Mesothelial cell of epicardium (in vitro differentiated cells): ENCODE measurements around the gene C6orf132. TPM values are rescaled to one million over a fixed set of nuclear protein-coding genes. Genes with fewer than 3 reads are reported as not detected.
A peak's percentile ranks its signal among the peaks of the same experiment; 100 is the strongest.

ENCODE experiments used
- DNase-seq, 2 experiments: peaks; one replicate each; pipeline ENCODE4 v3.0.0; 2021; ENCODE audit warnings: low spot score in 2 of 2; ENCODE audit not compliant: unreplicated experiment in 2 of 2
- H3K27ac Mint-ChIP-seq: 2 replicates; pipeline ENCODE4 v1.8.0; 2021; ENCODE audit warnings: mixed read lengths
- H3K27me3 Mint-ChIP-seq: 2 replicates; pipeline ENCODE4 v1.8.0; 2021; ENCODE audit warnings: low read depth, mixed read lengths
- H3K36me3 Mint-ChIP-seq: 2 replicates; pipeline ENCODE4 v1.8.0; 2021; ENCODE audit warnings: mixed read lengths
- H3K4me1 Mint-ChIP-seq: 2 replicates; pipeline ENCODE4 v1.8.0; 2021; ENCODE audit warnings: mixed read lengths
- H3K4me3 Mint-ChIP-seq: 2 replicates; pipeline ENCODE4 v1.8.0; 2021; ENCODE audit warnings: mild to moderate bottlenecking, moderate library complexity, mixed read lengths
- H3K9me3 Mint-ChIP-seq: 2 replicates; pipeline ENCODE4 v1.8.0; 2021; ENCODE audit warnings: mixed read lengths
- total RNA-seq: library from RNA; stranded (reverse); gene quantifications from 3 replicates; pipeline ENCODE4 v1.2.1, GENCODE V29; 2021
- TF ChIP-seq, protein P1 (sequence below): fragments of 200-600 bp; sonication (generic); IDR thresholded peaks from one replicate; pipeline ENCODE4 v1.5.0; 2021; ENCODE audit warnings: antibody characterized with exemption; ENCODE audit not compliant: unreplicated experiment

C6orf132 gene
- total RNA-seq, 1 donor from 2014 or later: 22.4 TPM

DNA sequence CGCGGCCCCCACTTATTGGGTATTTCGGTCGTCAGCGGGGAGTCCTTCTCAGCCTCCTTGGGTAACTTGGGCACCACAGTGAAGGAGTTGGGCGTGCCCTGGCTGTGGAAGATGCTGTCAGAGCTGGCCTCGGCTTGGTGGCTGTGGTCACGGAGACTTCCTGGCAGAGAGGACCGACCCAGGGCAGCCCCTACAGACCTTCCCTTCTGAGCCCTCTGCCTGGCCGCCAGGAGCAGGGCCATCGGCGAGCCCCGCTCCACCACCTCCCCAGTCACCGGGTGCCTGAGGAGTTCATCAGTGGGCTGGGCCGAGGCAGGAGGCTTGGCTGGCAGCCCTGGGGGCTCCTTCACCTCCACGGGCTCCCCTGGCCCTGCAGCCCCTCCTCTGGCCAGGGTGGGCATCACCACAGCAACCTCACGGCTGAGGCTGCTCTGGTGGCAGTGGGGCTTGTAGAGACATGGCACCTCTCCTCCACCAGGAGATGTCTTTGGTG lies 37.2 kb downstream of the C6orf132 start:
- Mint-ChIP-seq H3K27ac (no peak overlapping the region), H3K27me3 (no peaks in the 10 kb centered on the region), H3K9me3 (no peaks in the 10 kb centered on the region), H3K36me3 (peaks cover 26% of the 10 kb centered on the region), H3K4me1 (peaks cover 23% of the 10 kb centered on the region), H3K4me3 (peak overlapping the region; percentile 30)
- DNase-seq: no peak
- TF ChIP-seq, protein P1, sequence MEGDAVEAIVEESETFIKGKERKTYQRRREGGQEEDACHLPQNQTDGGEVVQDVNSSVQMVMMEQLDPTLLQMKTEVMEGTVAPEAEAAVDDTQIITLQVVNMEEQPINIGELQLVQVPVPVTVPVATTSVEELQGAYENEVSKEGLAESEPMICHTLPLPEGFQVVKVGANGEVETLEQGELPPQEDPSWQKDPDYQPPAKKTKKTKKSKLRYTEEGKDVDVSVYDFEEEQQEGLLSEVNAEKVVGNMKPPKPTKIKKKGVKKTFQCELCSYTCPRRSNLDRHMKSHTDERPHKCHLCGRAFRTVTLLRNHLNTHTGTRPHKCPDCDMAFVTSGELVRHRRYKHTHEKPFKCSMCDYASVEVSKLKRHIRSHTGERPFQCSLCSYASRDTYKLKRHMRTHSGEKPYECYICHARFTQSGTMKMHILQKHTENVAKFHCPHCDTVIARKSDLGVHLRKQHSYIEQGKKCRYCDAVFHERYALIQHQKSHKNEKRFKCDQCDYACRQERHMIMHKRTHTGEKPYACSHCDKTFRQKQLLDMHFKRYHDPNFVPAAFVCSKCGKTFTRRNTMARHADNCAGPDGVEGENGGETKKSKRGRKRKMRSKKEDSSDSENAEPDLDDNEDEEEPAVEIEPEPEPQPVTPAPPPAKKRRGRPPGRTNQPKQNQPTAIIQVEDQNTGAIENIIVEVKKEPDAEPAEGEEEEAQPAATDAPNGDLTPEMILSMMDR: no peak

- no peaks in the 10 kb centered on the region for H3K9me3 Mint-ChIP-seq
- peaks cover 28% of the 10 kb centered on the region for H3K4me1 Mint-ChIP-seq
- no peaks in the 10 kb centered on the region for H3K27me3 Mint-ChIP-seq
- H3K4me3 Mint-ChIP-seq: peak overlapping the region; percentile 30
- H3K27ac Mint-ChIP-seq: no peak overlapping the region
- H3K36me3 Mint-ChIP-seq: peaks cover 24% of the 10 kb centered on the region
- TF ChIP-seq, protein P1: no peak
- DNase-seq: no peak
Measured at GRCh38 chr6:42104804-42105125, 37.7 kb downstream of the C6orf132 start.

DNA sequence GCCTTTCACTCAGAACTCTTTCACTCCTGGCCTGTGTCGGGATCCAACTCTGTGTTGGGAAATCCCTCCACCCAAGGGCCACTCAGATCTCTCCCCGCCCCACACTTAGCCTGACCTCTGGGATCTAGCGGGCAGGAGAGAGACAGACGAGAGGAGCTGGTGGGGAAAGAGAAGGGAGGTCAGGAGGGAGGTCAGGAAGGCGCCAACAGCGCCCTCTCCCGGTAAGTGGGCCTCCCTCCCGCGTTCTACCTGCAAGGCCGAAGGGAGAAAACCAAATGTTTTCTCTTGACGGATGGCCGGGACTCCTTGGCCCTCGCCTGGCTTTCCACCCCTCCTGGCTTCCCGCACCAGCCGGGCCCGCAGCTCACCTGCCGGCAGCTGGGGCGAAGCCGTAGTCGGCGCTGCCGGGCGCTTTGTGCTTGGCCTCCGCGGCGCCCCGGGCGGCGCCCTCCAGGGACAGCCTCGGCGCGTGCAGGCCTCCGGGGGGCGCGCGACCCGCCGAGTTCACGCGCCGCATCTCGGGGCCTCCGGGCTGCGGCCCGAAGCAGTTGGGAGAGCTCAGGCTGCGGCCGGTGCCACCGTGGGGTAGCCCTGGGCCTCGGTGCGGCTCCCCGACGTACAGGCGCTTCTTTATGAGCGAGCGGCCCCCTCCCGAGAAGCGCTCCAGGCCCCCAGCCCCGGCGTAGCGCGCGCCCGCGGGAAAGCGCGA lies 38.2 kb downstream of the C6orf132 start:
- H3K27me3 Mint-ChIP-seq: no peaks in the 10 kb centered on the region
- peak overlapping the region; percentile 56 for H3K4me3 Mint-ChIP-seq
- H3K36me3 Mint-ChIP-seq: peaks cover 24% of the 10 kb centered on the region
- H3K4me1 Mint-ChIP-seq: peaks cover 30% of the 10 kb centered on the region
- TF ChIP-seq, protein P1: peak; percentile 45
- H3K27ac Mint-ChIP-seq: peak overlapping the region; percentile 50
- peak; percentile 33 to 61 for DNase-seq
- no peaks in the 10 kb centered on the region for H3K9me3 Mint-ChIP-seq

DNA sequence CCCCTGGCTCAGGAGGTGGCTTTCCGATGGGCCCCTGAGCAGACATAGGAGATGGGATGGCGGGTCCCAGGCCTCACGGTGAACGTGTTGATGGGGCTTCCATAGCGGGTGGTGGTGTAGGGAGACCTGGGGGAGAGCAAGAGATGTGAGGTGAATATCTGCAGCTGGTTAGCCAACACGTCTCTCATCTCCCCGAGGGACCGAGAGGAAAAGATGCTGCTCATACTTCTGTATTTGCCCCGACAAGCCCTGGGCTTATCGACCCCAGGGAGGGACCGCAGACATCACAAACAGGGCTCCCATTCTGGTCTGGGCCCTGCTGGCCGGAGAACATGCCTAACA lies 38.7 kb downstream of the C6orf132 start:
- H3K4me3 Mint-ChIP-seq: peak overlapping the region; percentile 56
- no peaks in the 10 kb centered on the region for H3K27me3 Mint-ChIP-seq
- TF ChIP-seq, protein P1: no peak
- peaks cover 33% of the 10 kb centered on the region for H3K4me1 Mint-ChIP-seq
- H3K9me3 Mint-ChIP-seq: no peaks in the 10 kb centered on the region
- peak overlapping the region; percentile 50 for H3K27ac Mint-ChIP-seq
- no peak for DNase-seq
- H3K36me3 Mint-ChIP-seq: peaks cover 24% of the 10 kb centered on the region

DNA sequence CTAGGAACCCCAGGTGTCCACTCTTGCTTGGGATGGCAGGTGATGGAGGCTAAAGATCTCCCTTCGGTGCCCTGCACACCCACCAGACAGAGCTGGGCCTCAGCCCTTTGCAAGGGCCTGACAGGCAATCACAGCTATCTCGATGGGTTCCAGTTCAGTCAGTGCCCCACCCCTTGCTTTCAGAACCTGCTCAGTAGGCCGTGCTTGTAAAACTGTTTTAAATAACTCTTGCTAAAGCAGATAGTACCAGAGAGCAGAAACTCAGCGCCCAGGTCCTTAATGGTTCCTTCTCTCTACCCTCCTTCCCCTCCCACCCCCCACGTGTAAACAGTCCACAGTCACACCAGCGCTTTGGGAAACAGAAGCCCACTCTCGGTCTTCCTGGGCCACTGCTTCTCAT lies 39.2 kb downstream of the C6orf132 start:
- no peak for DNase-seq
- H3K36me3 Mint-ChIP-seq: peaks cover 24% of the 10 kb centered on the region

More for the DNA sequence above, 39.2 kb downstream of the C6orf132 start:
- H3K27ac Mint-ChIP-seq: no peak overlapping the region
- no peaks in the 10 kb centered on the region for H3K27me3 Mint-ChIP-seq
- TF ChIP-seq, protein P1: no peak
- H3K9me3 Mint-ChIP-seq: no peaks in the 10 kb centered on the region
- H3K4me1 Mint-ChIP-seq: peaks cover 33% of the 10 kb centered on the region
- H3K4me3 Mint-ChIP-seq: peak overlapping the region; percentile 56
